Loucy (cell line): ENCODE results near the gene DENND5B.

ENCODE experiments used
- EZH2phosphoT487 ChIP-seq: fragments of 200-600 bp; IDR thresholded peaks from 2 replicates; pipeline ENCODE4 v1.6.1; 2018; ENCODE audit warnings: antibody characterized with exemption, mild to moderate bottlenecking, moderate library complexity, borderline replicate concordance
- TF ChIP-seq, protein P1 (sequence below): fragments of 200-600 bp; sonication (generic); conservative IDR thresholded peaks from 2 replicates; pipeline ENCODE4 v1.5.1; 2014; ENCODE audit warnings: mild to moderate bottlenecking, antibody characterized with exemption, low read length

DNA sequence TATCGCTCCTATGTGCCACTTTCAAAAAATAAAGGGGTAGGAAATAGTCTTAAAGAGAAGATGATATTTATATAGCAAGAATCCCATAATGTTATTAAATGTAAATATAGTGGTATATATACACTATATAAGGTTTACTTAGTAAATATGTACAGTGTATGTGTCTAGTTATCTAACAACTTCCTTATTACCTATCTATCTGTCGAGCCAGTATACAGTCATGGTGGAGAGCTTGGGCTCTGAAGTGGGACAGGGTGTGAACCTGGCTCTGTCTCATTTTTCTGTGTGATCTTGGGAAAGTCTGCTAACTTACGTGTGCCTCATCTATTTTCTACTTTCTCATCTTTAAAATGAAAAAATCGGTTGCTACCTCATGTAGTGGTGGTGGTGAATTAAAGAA lies 202.2 kb downstream of the DENND5B start:
- TF ChIP-seq, protein P1, sequence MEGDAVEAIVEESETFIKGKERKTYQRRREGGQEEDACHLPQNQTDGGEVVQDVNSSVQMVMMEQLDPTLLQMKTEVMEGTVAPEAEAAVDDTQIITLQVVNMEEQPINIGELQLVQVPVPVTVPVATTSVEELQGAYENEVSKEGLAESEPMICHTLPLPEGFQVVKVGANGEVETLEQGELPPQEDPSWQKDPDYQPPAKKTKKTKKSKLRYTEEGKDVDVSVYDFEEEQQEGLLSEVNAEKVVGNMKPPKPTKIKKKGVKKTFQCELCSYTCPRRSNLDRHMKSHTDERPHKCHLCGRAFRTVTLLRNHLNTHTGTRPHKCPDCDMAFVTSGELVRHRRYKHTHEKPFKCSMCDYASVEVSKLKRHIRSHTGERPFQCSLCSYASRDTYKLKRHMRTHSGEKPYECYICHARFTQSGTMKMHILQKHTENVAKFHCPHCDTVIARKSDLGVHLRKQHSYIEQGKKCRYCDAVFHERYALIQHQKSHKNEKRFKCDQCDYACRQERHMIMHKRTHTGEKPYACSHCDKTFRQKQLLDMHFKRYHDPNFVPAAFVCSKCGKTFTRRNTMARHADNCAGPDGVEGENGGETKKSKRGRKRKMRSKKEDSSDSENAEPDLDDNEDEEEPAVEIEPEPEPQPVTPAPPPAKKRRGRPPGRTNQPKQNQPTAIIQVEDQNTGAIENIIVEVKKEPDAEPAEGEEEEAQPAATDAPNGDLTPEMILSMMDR = no peak
- TF ChIP-seq EZH2phosphoT487 = no peak
